H9 (cell line): ENCODE data around the gene BRSK1. TPM values are rescaled to one million over a fixed set of nuclear protein-coding genes. Genes with fewer than 3 reads are reported as not detected.
A peak's percentile ranks its signal among the peaks of the same experiment; 100 is the strongest.

Source experiments
- DNase-seq: peaks from one replicate; pipeline ENCODE4 v3.0.0-alpha.2; 2017
- H2AFZ ChIP-seq: one replicate; pipeline ENCODE4 v1.6.1; 2013; ENCODE audit warnings: mild to moderate bottlenecking, low read length, control low read depth, moderate library complexity
- H2AK5ac ChIP-seq: 2 replicates; pipeline ENCODE4 v1.6.1; 2013; ENCODE audit warnings: low read length, control low read depth, mixed read lengths; ENCODE audit not compliant: insufficient read length
- H2BK120ac ChIP-seq: one replicate; pipeline ENCODE4 v1.6.1; 2013; ENCODE audit warnings: low read depth, mild to moderate bottlenecking, low read length, control low read depth, inconsistent platforms; ENCODE audit not compliant: poor library complexity, severe bottlenecking
- H2BK12ac ChIP-seq: 2 replicates; pipeline ENCODE4 v1.6.1; 2013; ENCODE audit warnings: low read length, control low read depth, mixed read lengths, low read depth; ENCODE audit not compliant: insufficient read length
- H2BK15ac ChIP-seq: 2 replicates; pipeline ENCODE4 v1.6.1; 2013; ENCODE audit warnings: low read depth, low read length, control low read depth
- H2BK20ac ChIP-seq: one replicate; pipeline ENCODE4 v1.6.1; 2013; ENCODE audit warnings: low read depth, mild to moderate bottlenecking, low read length, control low read depth, inconsistent platforms; ENCODE audit not compliant: poor library complexity, severe bottlenecking
- H2BK5ac ChIP-seq: 2 replicates; pipeline ENCODE4 v1.6.1; 2013; ENCODE audit warnings: low read length, control low read depth, mixed read lengths; ENCODE audit not compliant: insufficient read length
- H3K14ac ChIP-seq: 2 replicates; pipeline ENCODE4 v1.6.1; 2013; ENCODE audit warnings: low read length, control low read depth; ENCODE audit not compliant: insufficient read depth
- H3K18ac ChIP-seq: 2 replicates; pipeline ENCODE4 v1.6.1; 2013; ENCODE audit warnings: low read depth, mild to moderate bottlenecking, mixed read lengths, low read length, control low read depth; ENCODE audit not compliant: insufficient read length
- H3K23ac ChIP-seq: 2 replicates; pipeline ENCODE4 v1.6.1; 2013; ENCODE audit warnings: low read length, control low read depth, mixed read lengths, low read depth; ENCODE audit not compliant: insufficient read length
- H3K23me2 ChIP-seq: 2 replicates; pipeline ENCODE4 v1.6.1; 2013; ENCODE audit warnings: low read depth, mild to moderate bottlenecking, mixed read lengths, low read length, control low read depth; ENCODE audit not compliant: insufficient read length, poor library complexity, severe bottlenecking
- H3K27ac ChIP-seq: 2 replicates; pipeline ENCODE4 v1.5.1; 2013; ENCODE audit warnings: low read length, control low read depth, mixed read lengths, low read depth; ENCODE audit not compliant: insufficient read length
- H3K27me3 ChIP-seq: 2 replicates; pipeline ENCODE4 v1.6.1; 2013; ENCODE audit warnings: low read length, control low read depth, inconsistent platforms; ENCODE audit not compliant: insufficient read depth
- H3K4ac ChIP-seq: 2 replicates; pipeline ENCODE4 v1.6.1; 2013; ENCODE audit warnings: low read depth, mild to moderate bottlenecking, control low read depth, inconsistent platforms, low read length, moderate library complexity
- H3K4me1 ChIP-seq: 2 replicates; pipeline ENCODE4 v1.6.1; 2013; ENCODE audit warnings: low read length, control low read depth, inconsistent platforms; ENCODE audit not compliant: insufficient read depth
- H3K4me2 ChIP-seq: 2 replicates; pipeline ENCODE4 v1.6.1; 2013; ENCODE audit warnings: low read length, control low read depth, mixed read lengths; ENCODE audit not compliant: insufficient read length, insufficient read depth
- H3K56ac ChIP-seq: 2 replicates; pipeline ENCODE4 v1.6.1; 2013; ENCODE audit warnings: low read depth, mild to moderate bottlenecking, mixed read lengths, low read length, control low read depth; ENCODE audit not compliant: insufficient read length
- H3K79me1 ChIP-seq: 2 replicates; pipeline ENCODE4 v1.6.1; 2013; ENCODE audit warnings: low read depth, mild to moderate bottlenecking, moderate library complexity, low read length, control low read depth, inconsistent platforms; ENCODE audit not compliant: insufficient read depth, poor library complexity, severe bottlenecking
- H3K79me2 ChIP-seq: 2 replicates; pipeline ENCODE4 v1.6.1; 2013; ENCODE audit warnings: low read length, control low read depth, inconsistent platforms; ENCODE audit not compliant: insufficient read depth
- H3K9ac ChIP-seq: 2 replicates; pipeline ENCODE4 v1.6.1; 2013; ENCODE audit warnings: low read length, control low read depth, mixed read lengths; ENCODE audit not compliant: insufficient read length; ENCODE audit errors: extremely low read depth
- H3K9me3 ChIP-seq: one replicate; pipeline ENCODE4 v1.6.1; 2013; ENCODE audit warnings: low read depth, low read length, inconsistent platforms; ENCODE audit not compliant: control insufficient read depth
- H3T11ph ChIP-seq: one replicate; pipeline ENCODE4 v1.6.1; 2013; ENCODE audit warnings: mild to moderate bottlenecking, low read length, control low read depth, inconsistent platforms
- H4K20me1 ChIP-seq: one replicate; pipeline ENCODE4 v1.6.1; 2013; ENCODE audit not compliant: control insufficient read depth, insufficient read length, insufficient read depth
- H4K5ac ChIP-seq: 2 replicates; pipeline ENCODE4 v1.6.1; 2013; ENCODE audit warnings: low read depth, mild to moderate bottlenecking, mixed read lengths, low read length, control low read depth; ENCODE audit not compliant: insufficient read length
- H4K8ac ChIP-seq: replicated peaks from 2 replicates; pipeline ENCODE4 v1.6.1; 2013; ENCODE audit warnings: low read length, control low read depth, mixed read lengths, low read depth; ENCODE audit not compliant: insufficient read length
- H4K91ac ChIP-seq: 2 replicates; pipeline ENCODE4 v1.6.1; 2013; ENCODE audit warnings: low read depth, mild to moderate bottlenecking, moderate library complexity, mixed read lengths, low read length, control low read depth; ENCODE audit not compliant: insufficient read length
- H3K27ac Mint-ChIP-seq, 3 experiments: 2 replicates in 2 of 3; 3 replicates in 1 of 3; pipeline ENCODE4 v1.8.0; 2020 to 2021; ENCODE audit warnings: mixed read lengths in 3 of 3, mild to moderate bottlenecking in 1 of 3, moderate library complexity in 1 of 3
- H3K27me3 Mint-ChIP-seq: 2 replicates; pipeline ENCODE4 v1.8.0; 2021; ENCODE audit warnings: low read depth, mild to moderate bottlenecking, moderate library complexity, mixed read lengths
- H3K36me3 Mint-ChIP-seq, 3 experiments: 2 replicates in 2 of 3; 3 replicates in 1 of 3; pipeline ENCODE4 v1.8.0; 2020 to 2021; ENCODE audit warnings: low read depth in 3 of 3, mixed read lengths in 3 of 3; ENCODE audit not compliant: insufficient read depth in 1 of 3
- H3K4me1 Mint-ChIP-seq, 2 experiments: 2 replicates each; pipeline ENCODE4 v1.8.0; 2020; ENCODE audit warnings: mixed read lengths in 2 of 2
- H3K4me3 Mint-ChIP-seq, 2 experiments: 2 replicates in 1 of 2; 3 replicates in 1 of 2; pipeline ENCODE4 v1.8.0; 2020 to 2021; ENCODE audit warnings: mild to moderate bottlenecking in 2 of 2, mixed read lengths in 2 of 2, moderate library complexity in 1 of 2
- H3K9me3 Mint-ChIP-seq, 2 experiments: 2 replicates in 1 of 2; 3 replicates in 1 of 2; pipeline ENCODE4 v1.8.0; 2020; ENCODE audit warnings: mild to moderate bottlenecking in 2 of 2, mixed read lengths in 2 of 2, moderate library complexity in 1 of 2
- CTCF ChIP-seq: fragments of 200-600 bp; sonication (generic); conservative IDR thresholded peaks from 3 replicates; pipeline ENCODE4 v1.8.0; 2021; ENCODE audit warnings: antibody characterized with exemption, mild to moderate bottlenecking
- WGBS: extraction: QIAGEN DNeasy Blood & Tissue Kit; methylation state at CpG from one replicate; pipeline ENCODE4 v1.1.7; 2013; ENCODE audit warnings: missing lambda C conversion rate, low lambda C conversion rate, mixed read lengths; ENCODE audit not compliant: insufficient read length; ENCODE audit errors: extremely low coverage; 5-methylcytosine and 5-hydroxymethylcytosine counted together
- total RNA-seq: library from RNA; stranded (reverse); gene quantifications from 2 replicates; pipeline ENCODE4 v1.2.1, GENCODE V29; 2021

BRSK1 gene
- total RNA-seq, 1 experiment from 2014 or later: 43.5 TPM

- H3K27me3 Mint-ChIP-seq: peaks cover 85% of the 10 kb centered on the region
- Histone ChIP-seq H3K9me3 (no peaks in the 10 kb centered on the region), H4K5ac (no peak overlapping the region)
These were observed 71.5 kb downstream of the BRSK1 start for GRCh38 chr19:55355213-55355821.

More at GRCh38 chr19:55355213-55355821, 71.5 kb downstream of the BRSK1 start:
- H2BK120ac ChIP-seq: no peak overlapping the region
- no peaks in the 10 kb centered on the region; the same call in 1 of the 2 replicates for H3K4me1 ChIP-seq
- H2BK20ac ChIP-seq: no peak overlapping the region
- H3K14ac ChIP-seq: no peak overlapping the region
- H4K91ac ChIP-seq: no peak overlapping the region
- no peak overlapping the region for H3K9ac ChIP-seq
- H3T11ph ChIP-seq: no peak overlapping the region
- H3K23me2 ChIP-seq: peaks cover 7% of the 10 kb centered on the region
- no peak overlapping the region for H4K8ac ChIP-seq
- peaks cover 17% of the 10 kb centered on the region; the same call in 1 of the 2 replicates for H3K27me3 ChIP-seq
- no peak overlapping the region for H3K4me2 ChIP-seq
- no peak overlapping the region for H2AK5ac ChIP-seq
- peak overlapping the region in 1 of 2 experiments; percentile 71; a peak in 2 of 5 replicates for H3K4me3 Mint-ChIP-seq
- H3K4ac ChIP-seq: no peak overlapping the region
- peaks cover 38 to 39% of the 10 kb centered on the region in 2 experiments for H3K4me1 Mint-ChIP-seq
- H3K79me1 ChIP-seq: no peaks in the 10 kb centered on the region
- H4K20me1 ChIP-seq: no peaks in the 10 kb centered on the region
- peaks cover 2 to 28% (median 6%) of the 10 kb centered on the region in 3 experiments; a peak in 4 of 7 replicates for H3K36me3 Mint-ChIP-seq
- DNase-seq: no peak
- H3K56ac ChIP-seq: no peak overlapping the region
- H3K79me2 ChIP-seq: no peaks in the 10 kb centered on the region
- TF ChIP-seq CTCF: no peak
- H2BK12ac ChIP-seq: no peak overlapping the region
- H2AFZ ChIP-seq: no peak overlapping the region
- H2BK5ac ChIP-seq: no peak overlapping the region
- no peak overlapping the region for H3K23ac ChIP-seq
- no peaks in the 10 kb centered on the region; a peak in 1 of 5 replicates for H3K9me3 Mint-ChIP-seq
- no peak overlapping the region for H3K27ac ChIP-seq
- WGBS: no CpG with 5 or more reads among the region's 13 CpGs
- H3K27ac Mint-ChIP-seq: peak overlapping the region in 1 of 3 experiments; percentile 55; a peak in 2 of 7 replicates
- no peak overlapping the region for H2BK15ac ChIP-seq
- H3K18ac ChIP-seq: no peak overlapping the region
